ENCODE data around the gene PDE11A.

The PDE11A gene

GRCh38 chr2:177587371-177587770, 485.2 kb downstream of the PDE11A start:
- DNase-seq: no peak

- DNase-seq: no peak
Measured at GRCh38 chr2:177586154-177586553, 486.4 kb downstream of the PDE11A start.

DNA sequence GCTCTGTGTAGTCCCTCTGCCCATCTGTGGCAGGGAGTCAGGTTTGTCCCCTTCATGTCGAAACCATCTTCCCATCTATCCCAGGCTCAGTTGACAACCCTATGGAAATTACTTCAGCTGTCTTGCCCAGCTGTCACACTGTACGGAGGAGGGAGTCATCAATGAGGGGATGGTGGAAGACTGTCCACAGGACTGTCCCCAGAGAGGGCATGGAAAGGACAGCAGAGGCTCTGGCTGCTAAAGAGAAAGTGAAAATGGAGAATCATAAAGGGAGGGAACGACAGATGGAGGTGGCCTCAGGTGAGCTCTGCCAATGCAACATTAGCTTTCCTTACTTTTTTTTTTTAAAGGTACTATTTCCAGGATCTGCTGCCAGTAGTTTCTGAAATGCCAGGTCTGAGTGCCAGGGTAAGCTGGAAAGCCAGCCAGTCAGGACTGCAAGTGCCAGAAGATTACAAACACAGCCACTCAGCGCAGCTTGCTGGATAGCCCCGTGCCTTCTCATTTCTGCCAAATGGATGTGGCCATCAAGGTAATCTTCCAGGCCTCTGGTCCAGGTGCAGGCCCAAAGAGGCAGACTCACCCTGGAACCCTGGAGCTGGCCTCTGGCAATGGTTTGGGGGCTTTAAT, 487.2 kb downstream of the PDE11A start:
- DNase-seq: no peak

GRCh38 chr2:177584030-177584692, 488.4 kb downstream of the PDE11A start:
- DNase-seq: no peak

- no peak for DNase-seq
Measured at GRCh38 chr2:177582000-177582399, 490.6 kb downstream of the PDE11A start.

DNA sequence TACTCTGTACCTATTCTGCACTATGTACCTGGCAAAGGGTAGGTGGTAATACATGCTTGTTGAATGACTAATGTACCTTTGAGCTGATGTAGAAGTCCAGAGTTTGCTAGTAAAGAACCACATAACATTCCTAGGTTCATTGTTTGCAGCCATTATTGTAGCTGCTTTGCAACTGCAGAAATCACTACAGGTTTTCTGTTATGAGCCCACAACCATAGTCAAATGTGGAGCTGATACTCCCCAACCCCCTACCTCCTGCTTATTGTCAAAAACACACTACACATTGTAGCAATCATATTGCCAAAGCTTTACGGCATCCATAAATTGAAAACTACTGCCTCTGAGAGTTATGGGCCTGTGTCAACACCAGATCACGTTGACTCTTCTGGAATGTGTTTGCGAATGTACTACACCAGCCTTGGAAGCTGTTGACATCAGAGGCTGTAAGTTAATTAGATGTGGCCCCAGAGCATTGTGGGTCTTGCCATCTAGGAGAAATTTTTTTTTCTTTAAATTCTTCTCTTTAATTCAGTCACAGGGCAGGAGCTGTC, 493.0 kb downstream of the PDE11A start:
- DNase-seq: no peak

GRCh38 chr2:177578454-177578853, 494.1 kb downstream of the PDE11A start:
- no peak for DNase-seq

DNA sequence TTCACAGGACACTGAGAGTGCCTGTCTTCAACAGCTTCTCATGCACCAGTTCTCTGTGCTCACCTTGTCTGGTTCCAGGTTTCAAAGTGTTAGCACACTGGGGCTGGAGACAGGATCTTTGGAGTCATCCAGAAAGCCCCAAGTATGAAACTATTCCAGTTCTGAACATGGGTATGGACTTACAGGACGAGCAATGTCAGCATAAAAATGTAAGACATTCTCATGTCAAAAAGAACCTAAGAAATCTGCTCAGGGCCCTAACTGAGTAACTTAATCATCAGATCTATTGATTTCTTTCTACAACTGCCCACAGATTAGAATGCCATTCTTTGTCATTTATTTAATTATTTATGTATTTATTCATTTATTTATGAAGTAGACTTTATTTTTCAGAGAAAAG, 495.5 kb downstream of the PDE11A start:
- no peak for DNase-seq

DNA sequence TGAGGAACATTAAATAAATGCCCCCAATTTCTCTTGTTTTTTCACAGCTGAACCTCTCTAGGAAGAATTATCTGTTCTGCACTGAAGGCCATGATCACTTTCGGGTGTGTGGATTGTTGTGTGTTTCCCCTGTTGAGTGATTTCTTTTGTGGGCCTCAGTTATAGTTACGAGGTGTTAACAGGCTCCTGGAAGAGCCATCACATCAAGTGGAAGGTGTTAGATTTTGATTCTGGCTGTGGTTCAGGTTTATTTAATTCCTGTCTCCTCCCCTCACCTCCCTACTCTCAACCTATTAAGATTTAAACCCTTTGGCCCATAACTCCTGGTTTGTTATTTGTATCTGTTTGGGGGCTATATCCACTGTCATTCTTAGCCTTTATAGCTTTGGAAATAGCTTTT, 497.2 kb downstream of the PDE11A start:
- DNase-seq: no peak

DNA sequence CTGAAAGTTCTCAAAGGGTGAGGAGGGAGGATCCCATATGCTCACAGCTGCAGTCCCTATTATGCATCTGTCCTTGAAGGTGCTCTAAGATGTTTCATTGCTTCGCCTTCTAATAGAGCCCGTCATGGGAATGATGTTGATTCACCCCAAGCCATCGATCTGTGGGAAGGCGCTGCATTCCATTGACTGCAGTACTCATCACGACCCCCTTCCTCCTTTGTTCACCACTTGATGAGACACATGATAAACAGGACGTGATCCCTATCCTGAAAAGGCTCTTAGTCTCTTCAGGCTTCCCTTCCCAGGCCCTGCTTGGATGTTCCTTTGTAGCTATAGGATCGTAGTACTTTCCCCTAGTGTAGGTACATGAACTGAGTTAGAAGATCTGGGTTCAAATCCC, 498.2 kb downstream of the PDE11A start:
- no peak for DNase-seq

All from NCI-H1417 treated with DMSO at 0.1 percent for 48 hours (cell line).